Measurements from ENCODE around the gene JADE2. TPM values are rescaled to one million over a fixed set of nuclear protein-coding genes. Genes with fewer than 3 reads are reported as not detected.

JADE2 gene
- total and polyA plus RNA-seq, 2 of the 8 experiments (the other 6 are each of a cell fraction or from before 2014, with no cell fraction given), result 19.2 to 55.8 TPM

DNA sequence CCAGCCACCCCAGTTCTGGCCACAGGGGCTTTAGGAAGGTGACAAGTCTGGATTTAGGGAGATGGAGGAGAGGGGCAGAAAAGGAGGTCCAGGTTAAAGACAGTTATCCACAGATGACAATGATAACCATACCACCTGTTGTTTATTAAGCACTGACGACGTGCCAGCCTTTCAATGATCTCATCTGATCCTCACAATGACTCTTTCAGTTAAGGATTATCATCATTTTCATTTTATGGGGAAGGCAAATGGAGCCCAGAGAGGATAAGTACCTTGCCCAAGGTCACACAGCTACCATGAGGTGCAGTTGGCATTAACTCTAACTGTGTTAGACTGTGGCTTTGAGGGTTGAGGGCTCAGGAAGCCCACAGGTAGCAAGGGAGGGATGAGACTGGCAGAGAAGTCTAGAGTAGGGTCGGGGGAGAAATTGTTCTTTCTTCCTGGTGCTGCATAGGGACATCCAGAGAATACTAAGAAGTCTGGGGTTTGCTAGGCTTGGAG lies 21.5 kb upstream of the JADE2 start:
- Histone ChIP-seq H3K9me3 (ENCODE audit: insufficient read depth in 2 of 2, low read depth in 1 of 2, low read length in 1 of 2) (no peaks in the 10 kb centered on the region), H2BK120ac (replicated peaks; ENCODE audit: low read depth, low read length) (no peak overlapping the region), H2AK5ac (ENCODE audit: low read depth, low read length) (peak overlapping the region; percentile 87; the same call in 1 of the 2 replicates), H3K23me2 (ENCODE audit: low read depth, low read length) (no peaks in the 10 kb centered on the region), H2AFZ (ENCODE audit: low read length) (no peak overlapping the region), H2BK5ac (ENCODE audit: low read depth, low read length) (peak overlapping the region; percentile 85; the same call in 1 of the 2 replicates), H4K20me1 (replicated peaks in 1 of 2; ENCODE audit: control insufficient read depth in 1 of 2, insufficient read depth in 2 of 2, low read length in 2 of 2) (no peaks in the 10 kb centered on the region), H3K4me1 (replicated peaks in 1 of 4; ENCODE audit: control insufficient read depth in 3 of 4, insufficient read depth in 4 of 4, low read length in 3 of 4) (peaks cover 3 to 19% (median 16%) of the 10 kb centered on the region in 4 experiments; a peak in 6 of 7 replicates), H3K27me3 (replicated peaks in 1 of 4; ENCODE audit: control insufficient read depth in 3 of 4, extremely low read depth in 1 of 4, insufficient read depth in 3 of 4, low read length in 3 of 4) (no peaks in the 10 kb centered on the region), H4K8ac (ENCODE audit: extremely low read depth, insufficient read depth, low read length) (no peak overlapping the region), H3K79me1 (ENCODE audit: low read depth, low read length) (no peaks in the 10 kb centered on the region; the same call in 1 of the 2 replicates), H3K4me2 (ENCODE audit: insufficient read depth in 1 of 2, low read depth in 2 of 2, low read length in 2 of 2) (no peak overlapping the region), H3K14ac (ENCODE audit: insufficient read length) (no peak overlapping the region), H3K4me3 (ENCODE audit: extremely low read depth in 1 of 4, insufficient read depth in 2 of 4, low read depth in 3 of 4, low read length in 4 of 4) (no peak overlapping the region), H3K9ac (replicated peaks in 1 of 4; ENCODE audit: extremely low read depth in 1 of 4, low read depth in 3 of 4, low read length in 3 of 4) (no peak overlapping the region), H3K18ac (ENCODE audit: extremely low read depth, low read length) (peak overlapping the region; percentile 66; the same call in 1 of the 2 replicates), H3K4ac (replicated peaks; ENCODE audit: insufficient read length, low read depth, low read length) (no peak overlapping the region), H3K23ac (ENCODE audit: insufficient read length) (no peak overlapping the region), H4K5ac (ENCODE audit: insufficient read length, low read depth, low read length) (no peak overlapping the region), H3K27ac (ENCODE audit: low read depth, low read length) (no peak overlapping the region), H3K56ac (replicated peaks; ENCODE audit: insufficient read length, low read depth, low read length) (no peak overlapping the region), H3K36me3 (ENCODE audit: control insufficient read depth in 2 of 4, insufficient read depth in 4 of 4, low read length in 3 of 4) (no peaks in the 10 kb centered on the region), H4K91ac (replicated peaks; ENCODE audit: insufficient read length, low read length) (no peak overlapping the region), H2BK12ac (ENCODE audit: low read depth, low read length) (peak overlapping the region; percentile 60), H3K79me2 (ENCODE audit: control insufficient read depth in 1 of 2, insufficient read depth in 2 of 2, low read length in 2 of 2) (no peaks in the 10 kb centered on the region), H2BK15ac (ENCODE audit: low read length) (peak overlapping the region; percentile 5; the same call in 1 of the 2 replicates), H2BK20ac (ENCODE audit: low read length) (peak overlapping the region; percentile 19; the same call in 1 of the 2 replicates)
- ChIA-PET CTCF (ENCODE audit: partially characterized antibody) (interaction anchor here (0.9 to 4.6 kb wide), 6 partner anchors 8 to 136 kb away, joined by 3 to 21 read pairs (median 5); partner anchors contain the start of gene CDKN2AIPNL), POLR2A (ENCODE audit: partially characterized antibody) (interaction anchor here (1.2 to 4.1 kb wide), 5 partner anchors 8 to 95 kb away, joined by 3 to 22 read pairs (median 6); partner anchors contain the start of gene JADE2)
- FAIRE-seq, result no peak
- DNase-seq (ENCODE audit: low read depth in 1 of 2, low spot score in 2 of 2), result no peak
- 80% methylated on average over 3 of the region's 3 CpGs; no CpG with 5 or more reads in 1 of the 2 experiments for WGBS, 2 experiments (ENCODE audit: extremely low coverage in 1 of 2, insufficient coverage in 1 of 2, insufficient read length in 1 of 2, insufficient replicate concordance in 2 of 2, low coverage in 1 of 2, low lambda C conversion rate in 2 of 2, missing lambda C conversion rate in 1 of 2)
- TF ChIP-seq FOSL1 (IDR thresholded peaks at IDR 0.05; ENCODE audit: insufficient read depth, low read depth, low read length), result no peak
- TF ChIP-seq TCF12 (IDR thresholded peaks at IDR 0.05; ENCODE audit: low read depth, low read length), result no peak
- no peak for TF ChIP-seq EGR1 (IDR thresholded peaks at IDR 0.05; ENCODE audit: borderline replicate concordance, low read depth, low read length)
- TF ChIP-seq BCL11A (IDR thresholded peaks at IDR 0.05; ENCODE audit: low read depth in 2 of 2, low read length in 2 of 2), result no peak
- TF ChIP-seq SP2 (IDR thresholded peaks at IDR 0.05; ENCODE audit: low read length), result no peak
- no peak for TF ChIP-seq TAF1 (IDR thresholded peaks at IDR 0.05; ENCODE audit: low read depth, low read length)
- TF ChIP-seq, protein P1, sequence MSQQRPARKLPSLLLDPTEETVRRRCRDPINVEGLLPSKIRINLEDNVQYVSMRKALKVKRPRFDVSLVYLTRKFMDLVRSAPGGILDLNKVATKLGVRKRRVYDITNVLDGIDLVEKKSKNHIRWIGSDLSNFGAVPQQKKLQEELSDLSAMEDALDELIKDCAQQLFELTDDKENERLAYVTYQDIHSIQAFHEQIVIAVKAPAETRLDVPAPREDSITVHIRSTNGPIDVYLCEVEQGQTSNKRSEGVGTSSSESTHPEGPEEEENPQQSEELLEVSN (IDR thresholded peaks at IDR 0.05), result no peak
- TF ChIP-seq CTBP2 (IDR thresholded peaks at IDR 0.05; ENCODE audit: borderline replicate concordance, insufficient read depth, insufficient read length, low read length), result no peak
- no peak for TF ChIP-seq CEBPB (IDR thresholded peaks at IDR 0.05; ENCODE audit: low read depth, low read length)
- no peak for TF ChIP-seq KDM4A (IDR thresholded peaks at IDR 0.05; ENCODE audit: low read depth, low read length, severe bottlenecking)
- no peak for TF ChIP-seq CHD1 (IDR thresholded peaks at IDR 0.05; ENCODE audit: low read depth, low read length)
- TF ChIP-seq POLR2A (IDR thresholded peaks at IDR 0.05; ENCODE audit: control extremely low read depth in 1 of 2, low read depth in 2 of 2, low read length in 2 of 2), result no peak
- no peak for TF ChIP-seq JUND (IDR thresholded peaks at IDR 0.05; ENCODE audit: low read length)
- TF ChIP-seq SRF (IDR thresholded peaks at IDR 0.05; ENCODE audit: low read depth, low read length), result no peak

Data from H1 (cell line).